A549 (cell line): ENCODE measurements around the gene ZNF385D. TPM values are rescaled to one million over a fixed set of nuclear protein-coding genes. Genes with fewer than 3 reads are reported as not detected.

Experiments
- ATAC-seq, 2 experiments: fragments of 200-7000 bp in 1 of 2; fragments of >200 bp in 1 of 2; cut with Nextera tagmentation in 1 of 2; cut with Tn5 transposase in 1 of 2; 3 replicates each; pipeline versions ENCODE4 v1.8.0 to v1.9.1; 2018 to 2020; ENCODE audit warnings: mild to moderate bottlenecking in 1 of 2, moderate library complexity in 1 of 2
- CTCF ChIA-PET: fragments of 300-600 bp; sonication (Branson Sonifier 250); formaldehyde crosslinking; extraction: SDS; loops from one replicate; lab custom pipeline; 2021; ENCODE audit warnings: antibody characterized with exemption, inconsistent platforms; lab: Yijun Ruan, JAX
- POLR2A ChIA-PET: fragments of 350-600 bp; formaldehyde crosslinking; extraction: SDS; loops from one replicate; lab custom pipeline; 2021; ENCODE audit warnings: antibody characterized with exemption, inconsistent platforms; lab: Yijun Ruan, JAX
- DNase-seq, 2 experiments: peaks; one replicate each; pipeline versions ENCODE4 v3.0.0 to v3.0.0-alpha.2; 2011 to 2016; ENCODE audit warnings: low read depth in 1 of 2, low spot score in 1 of 2
- FAIRE-seq: peaks from 2 replicates; lab custom pipeline; 2011; peaks lifted over from hg19 to GRCh38; lab: Jason Lieb, UNC
- H3K27ac ChIP-seq, 2 experiments: fragments of >200 bp; sonication (Bioruptor Twin); formaldehyde crosslinking; 3 replicates each; pipeline ENCODE4 v1.5.1; 2016 to 2017
- H3K4me1 ChIP-seq: fragments of >200 bp; sonication (Bioruptor Twin); formaldehyde crosslinking; 3 replicates; pipeline ENCODE4 v1.6.1; 2016
- H3K4me2 ChIP-seq: fragments of >200 bp; sonication (Bioruptor Twin); formaldehyde crosslinking; 3 replicates; pipeline ENCODE4 v1.6.1; 2016
- H3K4me3 ChIP-seq: fragments of >200 bp; sonication (Bioruptor Twin); formaldehyde crosslinking; 3 replicates; pipeline ENCODE4 v1.5.1; 2016
- H3K9me3 ChIP-seq: fragments of >200 bp; sonication (Bioruptor Twin); formaldehyde crosslinking; 3 replicates; pipeline ENCODE4 v1.6.1; 2016
- BHLHE40 ChIP-seq: IDR thresholded peaks from 2 replicates; pipeline ENCODE4 v1.6.1; 2012; ENCODE audit warnings: low read depth, low read length, inconsistent platforms
- CBX8 ChIP-seq: fragments of 200-600 bp; sonication (generic); IDR thresholded peaks from 2 replicates; pipeline ENCODE4 v1.6.1; 2016
- ESRRA ChIP-seq: fragments of 150-350 bp; IDR thresholded peaks from 2 replicates; pipeline ENCODE4 v1.6.1; 2014; ENCODE audit warnings: mild to moderate bottlenecking, low read length, borderline replicate concordance
- FOSB ChIP-seq: fragments of 250-450 bp; sonication (Bioruptor Pico); IDR thresholded peaks from 2 replicates; pipeline ENCODE4 v1.5.0; 2020; ENCODE audit warnings: mild to moderate bottlenecking, moderate library complexity
- GATA3 ChIP-seq: IDR thresholded peaks from 2 replicates; pipeline ENCODE4 v1.6.1; 2012; ENCODE audit warnings: borderline replicate concordance
- HDAC2 ChIP-seq: fragments of 200-600 bp; sonication (generic); IDR thresholded peaks from 2 replicates; pipeline ENCODE4 v1.6.1; 2016
- HOXB13 ChIP-seq: fragments of 250-450 bp; sonication (Bioruptor Pico); IDR thresholded peaks from 2 replicates; pipeline ENCODE4 v1.5.0; 2020; ENCODE audit warnings: low read depth, mild to moderate bottlenecking, moderate library complexity
- KDM1A ChIP-seq: fragments of 200-600 bp; sonication (generic); IDR thresholded peaks from 2 replicates; pipeline ENCODE4 v1.6.1; 2016; ENCODE audit warnings: low read depth, mild to moderate bottlenecking
- KDM5A ChIP-seq: fragments of 200-600 bp; sonication (generic); IDR thresholded peaks from 2 replicates; pipeline ENCODE4 v1.6.1; 2016; ENCODE audit warnings: antibody characterized with exemption, mild to moderate bottlenecking
- MAZ ChIP-seq: fragments of 150-350 bp; IDR thresholded peaks from 2 replicates; pipeline ENCODE4 v1.6.1; 2014; ENCODE audit warnings: antibody characterized with exemption, low read depth, low read length, borderline replicate concordance
- NPAS2 ChIP-seq: fragments of 250-450 bp; sonication (Bioruptor Pico); IDR thresholded peaks from 2 replicates; pipeline ENCODE4 v1.8.0; 2022; ENCODE audit warnings: mild to moderate bottlenecking, moderate library complexity, borderline replicate concordance
- POLR2A ChIP-seq: IDR thresholded peaks from 2 replicates; pipeline ENCODE4 v1.6.1; 2012; ENCODE audit warnings: mild to moderate bottlenecking, low read length
- POLR2AphosphoS2 ChIP-seq: conservative IDR thresholded peaks from 2 replicates; pipeline ENCODE4 v1.6.1; 2012; ENCODE audit warnings: low read length, improper control_type of control experiment, inconsistent platforms
- RARB ChIP-seq: fragments of 250-450 bp; sonication (Bioruptor Pico); IDR thresholded peaks from 2 replicates; pipeline ENCODE4 v1.8.0; 2021; ENCODE audit warnings: mild to moderate bottlenecking, moderate library complexity
- SREBF2 ChIP-seq: fragments of 450-650 bp; IDR thresholded peaks from 2 replicates; pipeline ENCODE4 v1.6.1; 2014; ENCODE audit warnings: mild to moderate bottlenecking, moderate library complexity
- TP53 ChIP-seq: fragments of 250-450 bp; sonication (Bioruptor Pico); IDR thresholded peaks from 2 replicates; pipeline ENCODE4 v1.5.0; 2021; ENCODE audit warnings: mild to moderate bottlenecking, moderate library complexity
- ZC3H11A ChIP-seq: fragments of 450-650 bp; IDR thresholded peaks from 2 replicates; pipeline ENCODE4 v1.6.1; 2014; ENCODE audit warnings: antibody characterized with exemption, mild to moderate bottlenecking
- ZFP36 ChIP-seq: fragments of 450-650 bp; IDR thresholded peaks from 2 replicates; pipeline ENCODE4 v1.6.1; 2014; ENCODE audit warnings: borderline replicate concordance; ENCODE audit not compliant: partially characterized antibody
- ZSCAN20 ChIP-seq: fragments of 250-450 bp; sonication (Bioruptor Pico); IDR thresholded peaks from 2 replicates; pipeline ENCODE4 v1.8.0; 2022; ENCODE audit warnings: mild to moderate bottlenecking, moderate library complexity
- WGBS: methylation state at CpG from one replicate; pipeline ENCODE4 v1.1.6; 2017; ENCODE audit errors: missing lambda C conversion rate; 5-methylcytosine and 5-hydroxymethylcytosine counted together
- polyA plus RNA-seq, 4 experiments: library from polyadenylated mRNA; depleted of rRNA in 3 of 4; stranded (reverse); fragments of >200 nt; fragmentation: RNase III in 1 of 4; extraction: RNeasy Plus Mini Kit Qiagen cat#74134 plus additional on column Dnase treatment in 1 of 4; gene quantifications; 2 replicates in 3 of 4; 3 replicates in 1 of 4; pipeline ENCODE4 v1.2.3, GENCODE V29; 2011 to 2017
- TF ChIP-seq, protein P1 (sequence below): fragments of >200 bp; sonication (Bioruptor Twin); formaldehyde crosslinking; IDR thresholded peaks from 2 replicates; pipeline ENCODE4 v1.6.1; 2016
- TF ChIP-seq, protein P2 (sequence below): fragments of >200 bp; sonication (Bioruptor Twin); formaldehyde crosslinking; IDR thresholded peaks from 3 replicates; pipeline ENCODE4 v1.5.1; 2016
- TF ChIP-seq, protein P3 (sequence below): IDR thresholded peaks from 2 replicates; pipeline ENCODE4 v1.6.1; 2012; ENCODE audit warnings: low read depth, borderline replicate concordance
- TF ChIP-seq, protein P4 (sequence below): IDR thresholded peaks from 2 replicates; pipeline ENCODE4 v1.6.1; 2012
- TF ChIP-seq, protein P5 (sequence below): fragments of 150-350 bp; IDR thresholded peaks from 2 replicates; pipeline ENCODE4 v1.6.1; 2014; ENCODE audit warnings: low read depth, mild to moderate bottlenecking, low read length
- TF ChIP-seq, protein P6 (sequence below): fragments of 450-650 bp; IDR thresholded peaks from 2 replicates; pipeline ENCODE4 v1.6.1; 2014; ENCODE audit warnings: antibody characterized with exemption
- TF ChIP-seq, protein P7 (sequence below): fragments of 250-450 bp; sonication (Bioruptor Pico); IDR thresholded peaks from 2 replicates; pipeline ENCODE4 v1.5.0; 2021; ENCODE audit warnings: mild to moderate bottlenecking, moderate library complexity, borderline replicate concordance
- TF ChIP-seq, protein P8 (sequence below): IDR thresholded peaks from 2 replicates; pipeline ENCODE4 v1.6.1; 2012

Gene ZNF385D
- polyA plus RNA-seq, 2 of the 4 experiments (the other 2 are of a cell fraction) = not detected

DNA sequence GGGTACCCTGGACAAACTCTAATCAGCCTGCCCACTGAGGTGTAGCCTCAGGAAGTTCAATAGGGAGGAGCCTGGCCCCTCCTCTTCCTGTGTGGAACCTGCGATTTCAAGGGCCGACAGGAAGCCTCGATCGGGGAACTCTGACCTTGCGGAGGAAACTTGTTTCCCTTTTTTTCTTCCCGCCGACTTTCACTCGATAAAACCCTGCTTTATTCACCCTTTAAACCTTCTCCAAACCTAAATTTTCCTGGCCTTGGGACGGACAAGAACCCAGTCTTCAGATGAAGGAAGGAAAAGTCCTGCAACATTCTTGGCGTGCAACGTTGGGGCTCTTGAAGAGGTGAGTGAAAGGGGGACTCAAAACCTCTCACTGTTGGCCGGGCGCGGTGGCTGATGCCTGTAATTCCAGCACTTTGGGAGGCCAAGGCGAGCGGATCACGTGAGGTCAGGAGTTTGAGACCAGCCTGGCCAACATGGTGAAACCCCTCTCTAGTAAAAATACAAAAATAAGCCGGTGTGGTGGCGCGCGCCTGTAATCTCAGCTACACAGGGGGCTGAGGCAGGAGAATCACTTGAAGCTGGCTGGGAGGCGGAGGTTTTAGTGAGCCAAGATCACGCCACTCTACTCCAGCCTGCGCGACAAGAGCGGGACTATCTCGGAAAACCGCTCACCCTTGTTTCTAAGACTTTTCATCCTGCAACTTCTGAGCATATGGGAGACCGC is 208.2 kb downstream of the ZNF385D start:
- Histone ChIP-seq H3K9me3 (no peaks in the 10 kb centered on the region), H3K4me1 (no peaks in the 10 kb centered on the region), H3K27ac (no peak overlapping the region), H3K4me2 (no peak overlapping the region), H3K4me3 (no peak overlapping the region)
- FAIRE-seq (no peak), ATAC-seq (no peak), DNase-seq (no peak)
- ChIA-PET CTCF (no interaction called here), POLR2A (no interaction called here)
- 48% methylated on average over 29 of the region's 29 CpGs for WGBS
- no peak for TF ChIP-seq ZC3H11A
- no peak for TF ChIP-seq HOXB13 (CRISPR knock-in tag)
- no peak for TF ChIP-seq KDM1A
- TF ChIP-seq, protein P1, sequence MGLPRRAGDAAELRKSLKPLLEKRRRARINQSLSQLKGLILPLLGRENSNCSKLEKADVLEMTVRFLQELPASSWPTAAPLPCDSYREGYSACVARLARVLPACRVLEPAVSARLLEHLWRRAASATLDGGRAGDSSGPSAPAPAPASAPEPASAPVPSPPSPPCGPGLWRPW = no peak

DNA sequence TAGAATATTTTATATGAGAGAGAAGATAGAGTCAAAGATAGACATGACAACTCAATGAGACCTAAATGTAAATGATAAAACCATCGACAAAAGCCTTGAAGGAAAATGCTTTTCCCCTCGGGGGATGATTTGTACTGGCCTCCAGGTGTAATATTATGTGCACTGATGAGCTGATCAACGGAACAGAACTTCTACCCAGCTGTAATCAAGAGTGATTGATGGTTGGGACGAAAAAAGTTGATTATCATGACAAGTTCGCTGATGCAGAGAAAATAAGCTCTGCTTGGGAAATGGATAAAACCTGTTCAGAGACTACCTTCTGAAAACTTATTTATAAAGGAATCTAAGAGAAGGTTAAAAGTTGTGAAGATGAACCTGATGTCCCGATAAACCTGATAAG is 210.7 kb downstream of the ZNF385D start:
- Histone ChIP-seq H3K9me3 (no peaks in the 10 kb centered on the region), H3K4me1 (no peaks in the 10 kb centered on the region), H3K27ac (no peak overlapping the region), H3K4me2 (no peak overlapping the region), H3K4me3 (no peak overlapping the region)
- TF ChIP-seq ZSCAN20 (CRISPR knock-in tag) (no peak), CBX8 (no peak), FOSB (no peak), GATA3 (no peak), SREBF2 (no peak), TP53 (no peak), ESRRA (no peak), NPAS2 (CRISPR knock-in tag) (no peak), KDM5A (no peak), POLR2AphosphoS2 (no peak)
- TF ChIP-seq, protein P2, sequence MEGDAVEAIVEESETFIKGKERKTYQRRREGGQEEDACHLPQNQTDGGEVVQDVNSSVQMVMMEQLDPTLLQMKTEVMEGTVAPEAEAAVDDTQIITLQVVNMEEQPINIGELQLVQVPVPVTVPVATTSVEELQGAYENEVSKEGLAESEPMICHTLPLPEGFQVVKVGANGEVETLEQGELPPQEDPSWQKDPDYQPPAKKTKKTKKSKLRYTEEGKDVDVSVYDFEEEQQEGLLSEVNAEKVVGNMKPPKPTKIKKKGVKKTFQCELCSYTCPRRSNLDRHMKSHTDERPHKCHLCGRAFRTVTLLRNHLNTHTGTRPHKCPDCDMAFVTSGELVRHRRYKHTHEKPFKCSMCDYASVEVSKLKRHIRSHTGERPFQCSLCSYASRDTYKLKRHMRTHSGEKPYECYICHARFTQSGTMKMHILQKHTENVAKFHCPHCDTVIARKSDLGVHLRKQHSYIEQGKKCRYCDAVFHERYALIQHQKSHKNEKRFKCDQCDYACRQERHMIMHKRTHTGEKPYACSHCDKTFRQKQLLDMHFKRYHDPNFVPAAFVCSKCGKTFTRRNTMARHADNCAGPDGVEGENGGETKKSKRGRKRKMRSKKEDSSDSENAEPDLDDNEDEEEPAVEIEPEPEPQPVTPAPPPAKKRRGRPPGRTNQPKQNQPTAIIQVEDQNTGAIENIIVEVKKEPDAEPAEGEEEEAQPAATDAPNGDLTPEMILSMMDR = no peak
- TF ChIP-seq, protein P3, sequence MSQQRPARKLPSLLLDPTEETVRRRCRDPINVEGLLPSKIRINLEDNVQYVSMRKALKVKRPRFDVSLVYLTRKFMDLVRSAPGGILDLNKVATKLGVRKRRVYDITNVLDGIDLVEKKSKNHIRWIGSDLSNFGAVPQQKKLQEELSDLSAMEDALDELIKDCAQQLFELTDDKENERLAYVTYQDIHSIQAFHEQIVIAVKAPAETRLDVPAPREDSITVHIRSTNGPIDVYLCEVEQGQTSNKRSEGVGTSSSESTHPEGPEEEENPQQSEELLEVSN = no peak
- TF ChIP-seq, protein P4, sequence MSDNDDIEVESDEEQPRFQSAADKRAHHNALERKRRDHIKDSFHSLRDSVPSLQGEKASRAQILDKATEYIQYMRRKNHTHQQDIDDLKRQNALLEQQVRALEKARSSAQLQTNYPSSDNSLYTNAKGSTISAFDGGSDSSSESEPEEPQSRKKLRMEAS = no peak
- TF ChIP-seq, protein P5, sequence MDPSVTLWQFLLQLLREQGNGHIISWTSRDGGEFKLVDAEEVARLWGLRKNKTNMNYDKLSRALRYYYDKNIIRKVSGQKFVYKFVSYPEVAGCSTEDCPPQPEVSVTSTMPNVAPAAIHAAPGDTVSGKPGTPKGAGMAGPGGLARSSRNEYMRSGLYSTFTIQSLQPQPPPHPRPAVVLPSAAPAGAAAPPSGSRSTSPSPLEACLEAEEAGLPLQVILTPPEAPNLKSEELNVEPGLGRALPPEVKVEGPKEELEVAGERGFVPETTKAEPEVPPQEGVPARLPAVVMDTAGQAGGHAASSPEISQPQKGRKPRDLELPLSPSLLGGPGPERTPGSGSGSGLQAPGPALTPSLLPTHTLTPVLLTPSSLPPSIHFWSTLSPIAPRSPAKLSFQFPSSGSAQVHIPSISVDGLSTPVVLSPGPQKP = no peak
- WGBS = 5% methylated on average over 6 of the region's 6 CpGs
- no peak for FAIRE-seq
- ATAC-seq = no peak
- DNase-seq = no peak
- POLR2A ChIA-PET = no interaction called here
- CTCF ChIA-PET = no interaction called here

DNA sequence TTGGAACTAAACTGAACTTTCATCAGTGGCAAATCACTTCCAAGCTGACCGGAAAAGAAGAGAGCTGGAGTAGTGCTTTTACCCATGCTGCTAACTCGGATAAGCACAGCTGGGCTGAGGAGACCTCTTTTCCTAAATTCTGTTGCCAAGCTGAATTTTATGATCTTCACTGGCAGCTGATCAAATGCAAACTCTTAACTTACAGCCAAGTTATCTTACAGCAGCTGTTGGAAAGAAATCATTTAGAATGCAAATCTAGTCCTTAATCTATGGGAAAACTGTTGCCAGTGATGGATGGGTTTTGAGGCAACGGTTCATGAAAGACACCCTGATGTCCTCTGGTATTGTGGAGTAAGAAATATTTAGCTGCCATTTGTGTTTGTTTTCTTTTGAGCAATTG is 216.5 kb downstream of the ZNF385D start:
- Histone ChIP-seq H3K4me2 (no peak overlapping the region), H3K9me3 (no peaks in the 10 kb centered on the region), H3K4me1 (no peaks in the 10 kb centered on the region), H3K27ac (no peak overlapping the region), H3K4me3 (no peak overlapping the region)
- DNase-seq (no peak), FAIRE-seq (no peak), ATAC-seq (no peak)
- POLR2A ChIA-PET = no interaction called here
- CTCF ChIA-PET = no interaction called here
- WGBS = 5% methylated on average over 3 of the region's 3 CpGs
- TF ChIP-seq, protein P6, sequence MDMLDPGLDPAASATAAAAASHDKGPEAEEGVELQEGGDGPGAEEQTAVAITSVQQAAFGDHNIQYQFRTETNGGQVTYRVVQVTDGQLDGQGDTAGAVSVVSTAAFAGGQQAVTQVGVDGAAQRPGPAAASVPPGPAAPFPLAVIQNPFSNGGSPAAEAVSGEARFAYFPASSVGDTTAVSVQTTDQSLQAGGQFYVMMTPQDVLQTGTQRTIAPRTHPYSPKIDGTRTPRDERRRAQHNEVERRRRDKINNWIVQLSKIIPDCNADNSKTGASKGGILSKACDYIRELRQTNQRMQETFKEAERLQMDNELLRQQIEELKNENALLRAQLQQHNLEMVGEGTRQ = no peak
- no peak for TF ChIP-seq ZC3H11A
- no peak for TF ChIP-seq MAZ
- TF ChIP-seq ZFP36 = no peak
- no peak for TF ChIP-seq RARB (CRISPR knock-in tag)
- TF ChIP-seq POLR2A = no peak
- TF ChIP-seq, protein P7, sequence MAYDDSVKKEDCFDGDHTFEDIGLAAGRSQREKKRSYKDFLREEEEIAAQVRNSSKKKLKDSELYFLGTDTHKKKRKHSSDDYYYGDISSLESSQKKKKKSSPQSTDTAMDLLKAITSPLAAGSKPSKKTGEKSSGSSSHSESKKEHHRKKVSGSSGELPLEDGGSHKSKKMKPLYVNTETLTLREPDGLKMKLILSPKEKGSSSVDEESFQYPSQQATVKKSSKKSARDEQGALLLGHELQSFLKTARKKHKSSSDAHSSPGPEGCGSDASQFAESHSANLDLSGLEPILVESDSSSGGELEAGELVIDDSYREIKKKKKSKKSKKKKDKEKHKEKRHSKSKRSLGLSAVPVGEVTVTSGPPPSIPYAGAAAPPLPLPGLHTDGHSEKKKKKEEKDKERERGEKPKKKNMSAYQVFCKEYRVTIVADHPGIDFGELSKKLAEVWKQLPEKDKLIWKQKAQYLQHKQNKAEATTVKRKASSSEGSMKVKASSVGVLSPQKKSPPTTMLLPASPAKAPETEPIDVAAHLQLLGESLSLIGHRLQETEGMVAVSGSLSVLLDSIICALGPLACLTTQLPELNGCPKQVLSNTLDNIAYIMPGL (CRISPR knock-in tag) = no peak
- TF ChIP-seq CBX8 = no peak
- TF ChIP-seq, protein P4 = no peak
- TF ChIP-seq NPAS2 (CRISPR knock-in tag) = no peak
- no peak for TF ChIP-seq BHLHE40
- no peak for TF ChIP-seq HDAC2
- TF ChIP-seq, protein P8, sequence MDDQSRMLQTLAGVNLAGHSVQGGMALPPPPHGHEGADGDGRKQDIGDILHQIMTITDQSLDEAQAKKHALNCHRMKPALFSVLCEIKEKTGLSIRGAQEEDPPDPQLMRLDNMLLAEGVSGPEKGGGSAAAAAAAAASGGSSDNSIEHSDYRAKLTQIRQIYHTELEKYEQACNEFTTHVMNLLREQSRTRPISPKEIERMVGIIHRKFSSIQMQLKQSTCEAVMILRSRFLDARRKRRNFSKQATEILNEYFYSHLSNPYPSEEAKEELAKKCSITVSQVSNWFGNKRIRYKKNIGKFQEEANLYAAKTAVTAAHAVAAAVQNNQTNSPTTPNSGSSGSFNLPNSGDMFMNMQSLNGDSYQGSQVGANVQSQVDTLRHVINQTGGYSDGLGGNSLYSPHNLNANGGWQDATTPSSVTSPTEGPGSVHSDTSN = no peak
